ENCODE measurements around the gene HAPLN3.

GRCh38 chr15:88835646-88836045 lies 59.7 kb downstream of the HAPLN3 start:
- TF ChIP-seq CTCF (IDR thresholded peaks at IDR 0.05) (no peak), EZH2phosphoT487 (IDR thresholded peaks at IDR 0.05) (no peak), EZH2 (IDR thresholded peaks at IDR 0.05) (no peak)
